Activated T-cell treated with anti-CD3 and anti-CD28 coated beads, Interleukin-2, amount 50 U/mL, for 4 hours (primary cell): ENCODE measurements around the gene SHANK3. TPM values are rescaled to one million over a fixed set of nuclear protein-coding genes. Genes with fewer than 3 reads are reported as not detected.
A peak's percentile ranks its signal among the peaks of the same experiment; 100 is the strongest.

ENCODE experiments used
- ATAC-seq, 2 donors: fragments of 200-7000 bp; cut with Tn5 transposase; one replicate each; pipeline ENCODE4 v1.10.0; 2021
- DNase-seq: peaks from one replicate; pipeline ENCODE4 v3.0.0-alpha.2; 2020
- H3K27me3 Mint-ChIP-seq: one replicate; pipeline ENCODE4 v1.8.0; 2021; ENCODE audit warnings: low read depth, mixed read lengths
- H3K36me3 Mint-ChIP-seq: one replicate; pipeline ENCODE4 v1.8.0; 2022; ENCODE audit warnings: mixed read lengths; ENCODE audit not compliant: insufficient read depth
- H3K4me1 Mint-ChIP-seq: one replicate; pipeline ENCODE4 v1.8.0; 2021; ENCODE audit warnings: low read depth, mixed read lengths
- H3K4me3 Mint-ChIP-seq: one replicate; pipeline ENCODE4 v1.8.0; 2021; ENCODE audit warnings: mild to moderate bottlenecking, moderate library complexity, mixed read lengths
- H3K9me3 Mint-ChIP-seq: one replicate; pipeline ENCODE4 v1.8.0; 2021; ENCODE audit warnings: mixed read lengths
- total RNA-seq, 3 donors: library from RNA; stranded (reverse); gene quantifications; one replicate each; pipeline ENCODE4 v1.2.1, GENCODE V29; 2021

Gene SHANK3
- total RNA-seq, 3 donors from 2014 or later = 0.05 to 0.24 (median 0.08) TPM

- peaks cover 49% of the 10 kb centered on the region for H3K27me3 Mint-ChIP-seq
- DNase-seq (no peak), ATAC-seq (no peak)
- peaks cover 5% of the 10 kb centered on the region for H3K4me1 Mint-ChIP-seq
- H3K4me3 Mint-ChIP-seq = no peak overlapping the region
- no peaks in the 10 kb centered on the region for H3K36me3 Mint-ChIP-seq
- H3K9me3 Mint-ChIP-seq = no peaks in the 10 kb centered on the region
Measured at GRCh38 chr22:50670513-50670912, 2.1 kb upstream of the SHANK3 start.

GRCh38 chr22:50670914-50671538, 1.6 kb upstream of the SHANK3 start:
- Mint-ChIP-seq H3K4me3 (no peak overlapping the region), H3K27me3 (peaks cover 50% of the 10 kb centered on the region)

DNA sequence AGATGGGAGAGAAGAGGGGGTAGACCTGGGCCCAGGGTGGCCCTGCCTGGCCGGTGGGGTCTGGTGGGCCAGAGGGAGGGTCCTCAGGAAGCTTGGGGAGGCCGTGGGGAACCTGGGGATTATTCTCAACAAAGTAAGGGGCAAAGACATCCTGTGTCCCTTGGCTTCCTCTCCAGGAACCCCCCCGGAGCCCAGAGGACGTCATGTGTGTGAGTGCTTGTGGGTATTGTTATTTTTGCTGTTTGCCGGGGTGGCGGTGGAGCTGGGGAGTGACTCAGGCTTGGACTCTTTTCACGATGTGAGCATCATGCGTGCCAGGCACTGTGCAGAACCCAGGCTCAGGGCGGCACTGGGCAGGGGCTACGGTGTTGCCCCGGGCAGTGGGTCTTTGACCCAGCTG, 982 bp upstream of the SHANK3 start:
- Mint-ChIP-seq H3K9me3 (no peaks in the 10 kb centered on the region), H3K4me3 (no peak overlapping the region), H3K27me3 (peaks cover 52% of the 10 kb centered on the region), H3K4me1 (peaks cover 5% of the 10 kb centered on the region), H3K36me3 (no peaks in the 10 kb centered on the region)
- no peak for DNase-seq
- no peak for ATAC-seq

More at GRCh38 chr22:50670914-50671538, 1.6 kb upstream of the SHANK3 start:
- Mint-ChIP-seq H3K4me1 (peaks cover 5% of the 10 kb centered on the region), H3K9me3 (no peaks in the 10 kb centered on the region), H3K36me3 (no peaks in the 10 kb centered on the region)
- ATAC-seq (no peak), DNase-seq (no peak)

DNA sequence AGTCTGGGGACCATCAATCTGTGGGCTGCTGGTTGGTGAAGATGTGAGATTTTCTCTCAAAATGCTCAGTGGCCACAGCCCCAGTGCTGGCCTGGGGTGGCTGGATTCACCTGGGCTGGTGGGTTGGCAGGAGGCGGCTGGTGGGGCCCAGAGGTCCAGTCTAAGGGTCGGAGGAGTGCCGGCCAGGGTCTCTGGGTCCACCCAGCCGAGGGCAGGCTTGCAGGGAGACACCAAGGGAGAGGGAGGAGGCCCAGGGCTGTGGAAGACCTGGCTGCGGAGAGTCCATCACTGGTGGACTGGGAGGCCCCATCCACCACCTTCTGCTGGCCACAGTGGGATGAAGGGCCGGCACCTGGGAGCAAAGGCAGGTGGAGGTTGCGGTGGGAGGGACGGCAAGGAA, 582 bp upstream of the SHANK3 start:
- Mint-ChIP-seq H3K36me3 (no peaks in the 10 kb centered on the region), H3K4me1 (peaks cover 5% of the 10 kb centered on the region), H3K9me3 (no peaks in the 10 kb centered on the region), H3K4me3 (no peak overlapping the region), H3K27me3 (peaks cover 56% of the 10 kb centered on the region)
- ATAC-seq = no peak
- no peak for DNase-seq

GRCh38 chr22:50673231-50674129, 857 bp downstream of the SHANK3 start:
- ATAC-seq = no peak
- peaks cover 5% of the 10 kb centered on the region for H3K4me1 Mint-ChIP-seq
- peak overlapping the region; percentile 53 for H3K4me3 Mint-ChIP-seq
- H3K36me3 Mint-ChIP-seq = no peaks in the 10 kb centered on the region
- DNase-seq = peak; percentile 27
- H3K27me3 Mint-ChIP-seq = peaks cover 50% of the 10 kb centered on the region
- H3K9me3 Mint-ChIP-seq = no peaks in the 10 kb centered on the region

DNA sequence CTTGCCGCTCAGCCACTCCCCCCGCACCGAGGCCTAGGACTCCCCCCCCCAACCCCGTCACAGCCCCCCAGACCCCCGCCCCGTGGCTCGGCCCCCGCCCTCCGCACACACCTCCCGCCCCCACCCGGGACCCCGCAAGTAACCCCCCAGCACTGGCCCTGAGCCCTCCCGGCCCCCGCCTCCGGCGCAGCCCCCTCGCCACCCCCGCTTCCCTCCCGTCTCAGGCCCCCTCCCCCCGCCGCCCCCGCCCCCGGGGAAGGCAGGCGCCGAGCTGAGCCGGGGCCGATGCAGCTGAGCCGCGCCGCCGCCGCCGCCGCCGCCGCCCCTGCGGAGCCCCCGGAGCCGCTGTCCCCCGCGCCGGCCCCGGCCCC, 1.5 kb downstream of the SHANK3 start:
- DNase-seq = no peak
- no peak overlapping the region for H3K4me3 Mint-ChIP-seq
- H3K4me1 Mint-ChIP-seq = peaks cover 5% of the 10 kb centered on the region
- H3K27me3 Mint-ChIP-seq = peaks cover 48% of the 10 kb centered on the region
- H3K9me3 Mint-ChIP-seq = no peaks in the 10 kb centered on the region
- ATAC-seq = peak in 1 of 2 donors; percentile 23
- no peaks in the 10 kb centered on the region for H3K36me3 Mint-ChIP-seq

DNA sequence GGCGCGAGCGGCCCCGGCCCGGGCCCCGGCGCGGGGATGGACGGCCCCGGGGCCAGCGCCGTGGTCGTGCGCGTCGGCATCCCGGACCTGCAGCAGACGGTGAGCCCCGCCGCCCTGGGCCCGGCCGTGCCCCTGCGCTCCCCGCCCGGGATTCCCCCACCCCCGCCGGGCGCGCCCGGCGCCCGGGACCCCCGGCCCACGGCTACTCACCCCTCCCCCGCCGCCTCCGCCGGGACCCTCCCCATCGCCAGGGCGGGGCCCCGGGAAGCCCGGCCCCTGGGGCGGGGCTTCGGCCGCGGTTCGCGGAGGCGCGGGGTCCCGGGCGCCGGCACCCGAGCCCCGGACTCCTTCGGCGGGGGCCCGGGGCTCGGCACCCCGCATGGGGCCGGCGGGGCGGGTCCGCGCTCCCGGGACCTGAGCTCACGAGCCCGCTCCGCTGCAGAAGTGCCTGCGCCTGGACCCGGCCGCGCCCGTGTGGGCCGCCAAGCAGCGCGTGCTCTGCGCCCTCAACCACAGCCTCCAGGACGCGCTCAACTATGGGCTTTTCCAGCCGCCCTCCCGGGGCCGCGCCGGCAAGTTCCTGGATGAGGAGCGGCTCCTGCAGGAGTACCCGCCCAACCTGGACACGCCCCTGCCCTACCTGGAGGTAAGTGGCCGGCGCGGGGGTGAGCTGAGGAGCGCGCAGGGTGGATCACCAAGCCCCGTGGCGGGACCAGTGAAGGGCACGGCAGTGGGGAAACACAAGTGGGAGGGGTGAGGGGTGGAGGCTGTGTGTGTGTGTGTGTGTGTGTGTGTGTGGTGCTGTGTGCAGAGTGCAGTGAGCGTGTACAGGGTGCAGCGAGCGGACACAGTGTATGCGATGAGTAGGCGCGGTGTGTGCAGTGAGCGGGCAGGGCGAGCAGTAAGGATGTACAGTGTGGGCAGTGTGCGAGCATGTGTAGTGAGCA, 2.3 kb downstream of the SHANK3 start:
- DNase-seq (no peak), ATAC-seq (peak; percentile 53 to 59)
- Mint-ChIP-seq H3K4me1 (peaks cover 5% of the 10 kb centered on the region), H3K4me3 (peak overlapping the region; percentile 73), H3K9me3 (no peaks in the 10 kb centered on the region), H3K27me3 (peaks cover 45% of the 10 kb centered on the region), H3K36me3 (no peaks in the 10 kb centered on the region)

GRCh38 chr22:50675553-50676179, 3.0 kb downstream of the SHANK3 start:
- H3K9me3 Mint-ChIP-seq = no peaks in the 10 kb centered on the region
- DNase-seq = no peak
- ATAC-seq = no peak
- H3K27me3 Mint-ChIP-seq = peaks cover 42% of the 10 kb centered on the region
- H3K4me1 Mint-ChIP-seq = peaks cover 5% of the 10 kb centered on the region
- H3K36me3 Mint-ChIP-seq = no peaks in the 10 kb centered on the region
- peak overlapping the region; percentile 73 for H3K4me3 Mint-ChIP-seq

- no peak for ATAC-seq
- Mint-ChIP-seq H3K4me3 (peak overlapping the region; percentile 73), H3K36me3 (no peaks in the 10 kb centered on the region), H3K4me1 (peaks cover 5% of the 10 kb centered on the region), H3K27me3 (peaks cover 37% of the 10 kb centered on the region), H3K9me3 (no peaks in the 10 kb centered on the region)
- DNase-seq = no peak
Measured at GRCh38 chr22:50676180-50676636, 3.6 kb downstream of the SHANK3 start.

GRCh38 chr22:50676661-50677492, 4.3 kb downstream of the SHANK3 start:
- ATAC-seq = no peak
- no peak overlapping the region for H3K4me3 Mint-ChIP-seq
- H3K27me3 Mint-ChIP-seq = peaks cover 30% of the 10 kb centered on the region
- H3K4me1 Mint-ChIP-seq = peaks cover 5% of the 10 kb centered on the region
- H3K36me3 Mint-ChIP-seq = no peaks in the 10 kb centered on the region
- no peak for DNase-seq
- no peaks in the 10 kb centered on the region for H3K9me3 Mint-ChIP-seq

- ATAC-seq = no peak
- Mint-ChIP-seq H3K4me3 (no peak overlapping the region), H3K36me3 (no peaks in the 10 kb centered on the region)
Measured at GRCh38 chr22:50677493-50678217, 5.0 kb downstream of the SHANK3 start.

DNA sequence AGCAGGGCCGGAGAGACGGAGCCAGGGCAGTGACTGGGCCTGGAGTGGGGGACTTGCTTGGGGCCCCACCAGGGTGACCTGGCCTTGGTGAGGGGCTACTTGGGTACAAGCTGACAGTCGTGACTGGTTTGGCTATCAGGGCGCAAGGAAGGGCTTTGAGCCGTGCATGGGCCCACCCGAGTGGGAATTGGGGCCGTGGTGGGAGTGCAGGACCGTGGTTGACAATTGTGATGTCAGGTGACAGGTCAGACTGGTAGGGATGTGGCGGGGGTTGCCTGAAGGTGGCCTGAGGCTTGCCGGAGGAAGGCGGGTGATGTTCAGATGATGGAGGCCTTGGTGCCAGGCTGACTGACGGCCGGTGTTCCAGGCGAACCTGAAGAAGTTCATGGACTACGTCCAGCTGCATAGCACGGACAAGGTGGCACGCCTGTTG, 5.6 kb downstream of the SHANK3 start:
- H3K9me3 Mint-ChIP-seq = no peaks in the 10 kb centered on the region
- ATAC-seq = no peak
- no peaks in the 10 kb centered on the region for H3K36me3 Mint-ChIP-seq
- peaks cover 17% of the 10 kb centered on the region for H3K27me3 Mint-ChIP-seq
- no peaks in the 10 kb centered on the region for H3K4me1 Mint-ChIP-seq
- no peak overlapping the region for H3K4me3 Mint-ChIP-seq
- no peak for DNase-seq

More at GRCh38 chr22:50677493-50678217, 5.0 kb downstream of the SHANK3 start:
- Mint-ChIP-seq H3K9me3 (no peaks in the 10 kb centered on the region), H3K27me3 (peaks cover 23% of the 10 kb centered on the region), H3K4me1 (peaks cover 4% of the 10 kb centered on the region)
- DNase-seq = no peak
